ENCODE results near the gene CREG2.

DNA sequence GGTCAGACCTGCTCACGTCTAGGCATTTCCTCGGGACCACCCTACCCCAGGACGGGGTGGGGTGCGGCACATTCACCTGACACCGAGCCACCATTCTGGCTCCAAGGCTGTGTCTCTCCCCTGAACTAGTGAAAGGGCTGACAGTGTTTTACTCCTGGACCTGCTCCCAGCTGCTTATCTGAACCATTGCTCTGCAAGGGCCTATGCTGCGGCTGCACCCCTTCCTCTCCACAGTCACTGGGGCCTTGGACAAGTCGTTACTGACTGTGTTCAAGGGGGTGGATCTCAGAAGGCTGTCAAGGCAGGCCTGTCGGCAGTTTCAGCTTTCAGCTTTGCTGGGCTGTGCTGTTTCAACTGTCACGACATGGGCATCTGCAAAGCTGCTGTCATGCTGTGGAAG is 11.7 kb downstream of the CREG2 start:
- TF ChIP-seq TAF1 (IDR thresholded peaks at IDR 0.05; ENCODE audit: low read depth) (no peak), EZH2 (IDR thresholded peaks at IDR 0.05; ENCODE audit: borderline replicate concordance, insufficient read depth, low read length, poor library complexity, severe bottlenecking) (no peak), MXI1 (conservative IDR thresholded peaks at IDR 0.05; ENCODE audit: poor library complexity, severe bottlenecking) (no peak), EP300 (conservative IDR thresholded peaks at IDR 0.05; ENCODE audit: poor library complexity, severe bottlenecking) (no peak), RAD21 (conservative IDR thresholded peaks at IDR 0.05) (no peak)
- TF ChIP-seq, protein P1, sequence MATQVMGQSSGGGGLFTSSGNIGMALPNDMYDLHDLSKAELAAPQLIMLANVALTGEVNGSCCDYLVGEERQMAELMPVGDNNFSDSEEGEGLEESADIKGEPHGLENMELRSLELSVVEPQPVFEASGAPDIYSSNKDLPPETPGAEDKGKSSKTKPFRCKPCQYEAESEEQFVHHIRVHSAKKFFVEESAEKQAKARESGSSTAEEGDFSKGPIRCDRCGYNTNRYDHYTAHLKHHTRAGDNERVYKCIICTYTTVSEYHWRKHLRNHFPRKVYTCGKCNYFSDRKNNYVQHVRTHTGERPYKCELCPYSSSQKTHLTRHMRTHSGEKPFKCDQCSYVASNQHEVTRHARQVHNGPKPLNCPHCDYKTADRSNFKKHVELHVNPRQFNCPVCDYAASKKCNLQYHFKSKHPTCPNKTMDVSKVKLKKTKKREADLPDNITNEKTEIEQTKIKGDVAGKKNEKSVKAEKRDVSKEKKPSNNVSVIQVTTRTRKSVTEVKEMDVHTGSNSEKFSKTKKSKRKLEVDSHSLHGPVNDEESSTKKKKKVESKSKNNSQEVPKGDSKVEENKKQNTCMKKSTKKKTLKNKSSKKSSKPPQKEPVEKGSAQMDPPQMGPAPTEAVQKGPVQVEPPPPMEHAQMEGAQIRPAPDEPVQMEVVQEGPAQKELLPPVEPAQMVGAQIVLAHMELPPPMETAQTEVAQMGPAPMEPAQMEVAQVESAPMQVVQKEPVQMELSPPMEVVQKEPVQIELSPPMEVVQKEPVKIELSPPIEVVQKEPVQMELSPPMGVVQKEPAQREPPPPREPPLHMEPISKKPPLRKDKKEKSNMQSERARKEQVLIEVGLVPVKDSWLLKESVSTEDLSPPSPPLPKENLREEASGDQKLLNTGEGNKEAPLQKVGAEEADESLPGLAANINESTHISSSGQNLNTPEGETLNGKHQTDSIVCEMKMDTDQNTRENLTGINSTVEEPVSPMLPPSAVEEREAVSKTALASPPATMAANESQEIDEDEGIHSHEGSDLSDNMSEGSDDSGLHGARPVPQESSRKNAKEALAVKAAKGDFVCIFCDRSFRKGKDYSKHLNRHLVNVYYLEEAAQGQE (IDR thresholded peaks at IDR 0.05; ENCODE audit: borderline replicate concordance), result no peak
- TF ChIP-seq, protein P2, sequence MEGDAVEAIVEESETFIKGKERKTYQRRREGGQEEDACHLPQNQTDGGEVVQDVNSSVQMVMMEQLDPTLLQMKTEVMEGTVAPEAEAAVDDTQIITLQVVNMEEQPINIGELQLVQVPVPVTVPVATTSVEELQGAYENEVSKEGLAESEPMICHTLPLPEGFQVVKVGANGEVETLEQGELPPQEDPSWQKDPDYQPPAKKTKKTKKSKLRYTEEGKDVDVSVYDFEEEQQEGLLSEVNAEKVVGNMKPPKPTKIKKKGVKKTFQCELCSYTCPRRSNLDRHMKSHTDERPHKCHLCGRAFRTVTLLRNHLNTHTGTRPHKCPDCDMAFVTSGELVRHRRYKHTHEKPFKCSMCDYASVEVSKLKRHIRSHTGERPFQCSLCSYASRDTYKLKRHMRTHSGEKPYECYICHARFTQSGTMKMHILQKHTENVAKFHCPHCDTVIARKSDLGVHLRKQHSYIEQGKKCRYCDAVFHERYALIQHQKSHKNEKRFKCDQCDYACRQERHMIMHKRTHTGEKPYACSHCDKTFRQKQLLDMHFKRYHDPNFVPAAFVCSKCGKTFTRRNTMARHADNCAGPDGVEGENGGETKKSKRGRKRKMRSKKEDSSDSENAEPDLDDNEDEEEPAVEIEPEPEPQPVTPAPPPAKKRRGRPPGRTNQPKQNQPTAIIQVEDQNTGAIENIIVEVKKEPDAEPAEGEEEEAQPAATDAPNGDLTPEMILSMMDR (IDR thresholded peaks at IDR 0.05; ENCODE audit: poor library complexity, severe bottlenecking), result no peak

Data from neural cell (in vitro differentiated cells).